ENCODE results near the gene WNK4.

The WNK4 gene

DNA sequence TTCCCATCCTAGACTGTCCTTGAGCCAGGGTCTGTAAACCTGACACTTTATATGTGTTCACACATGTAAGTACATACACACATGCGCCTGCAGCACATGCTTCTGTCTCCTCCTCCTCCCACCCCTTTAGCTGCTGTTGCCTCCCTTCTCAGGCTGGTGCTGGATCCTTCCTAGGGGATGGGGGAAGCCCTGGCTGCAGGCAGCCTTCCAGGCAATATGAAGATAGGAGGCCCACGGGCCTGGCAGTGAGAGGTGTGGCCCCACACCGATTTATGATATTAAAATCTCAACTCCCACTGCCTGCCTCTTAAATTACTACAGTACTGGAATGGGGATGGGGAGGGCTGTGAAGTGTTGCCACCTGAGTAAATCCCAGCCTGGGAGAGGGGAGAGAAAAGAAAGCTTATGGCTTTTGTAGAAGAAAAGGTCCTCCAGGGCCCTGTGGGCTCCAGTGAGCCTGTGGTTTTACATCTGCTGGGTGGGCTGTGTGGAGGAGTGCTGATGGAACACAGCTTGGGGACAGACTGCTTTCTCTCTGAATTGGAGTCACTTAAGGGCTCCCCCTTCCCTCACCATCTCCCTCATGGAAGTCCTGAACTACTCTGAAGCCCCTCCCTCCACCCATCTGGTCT lies 990 bp upstream of the WNK4 start:
- DNase-seq (ENCODE audit: low read depth in 1 of 2, low spot score in 1 of 2): no peak
- peaks cover 32% of the 10 kb centered on the region for H3K27me3 ChIP-seq (ENCODE audit: insufficient read depth, poor library complexity, severe bottlenecking)
- TF ChIP-seq, protein P1, sequence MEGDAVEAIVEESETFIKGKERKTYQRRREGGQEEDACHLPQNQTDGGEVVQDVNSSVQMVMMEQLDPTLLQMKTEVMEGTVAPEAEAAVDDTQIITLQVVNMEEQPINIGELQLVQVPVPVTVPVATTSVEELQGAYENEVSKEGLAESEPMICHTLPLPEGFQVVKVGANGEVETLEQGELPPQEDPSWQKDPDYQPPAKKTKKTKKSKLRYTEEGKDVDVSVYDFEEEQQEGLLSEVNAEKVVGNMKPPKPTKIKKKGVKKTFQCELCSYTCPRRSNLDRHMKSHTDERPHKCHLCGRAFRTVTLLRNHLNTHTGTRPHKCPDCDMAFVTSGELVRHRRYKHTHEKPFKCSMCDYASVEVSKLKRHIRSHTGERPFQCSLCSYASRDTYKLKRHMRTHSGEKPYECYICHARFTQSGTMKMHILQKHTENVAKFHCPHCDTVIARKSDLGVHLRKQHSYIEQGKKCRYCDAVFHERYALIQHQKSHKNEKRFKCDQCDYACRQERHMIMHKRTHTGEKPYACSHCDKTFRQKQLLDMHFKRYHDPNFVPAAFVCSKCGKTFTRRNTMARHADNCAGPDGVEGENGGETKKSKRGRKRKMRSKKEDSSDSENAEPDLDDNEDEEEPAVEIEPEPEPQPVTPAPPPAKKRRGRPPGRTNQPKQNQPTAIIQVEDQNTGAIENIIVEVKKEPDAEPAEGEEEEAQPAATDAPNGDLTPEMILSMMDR (IDR thresholded peaks at IDR 0.05; ENCODE audit: insufficient read depth, low read length): no peak
- TF ChIP-seq POLR2AphosphoS5 (IDR thresholded peaks at IDR 0.05; ENCODE audit: low read depth): no peak
- no peak for TF ChIP-seq SPI1 (IDR thresholded peaks at IDR 0.05; ENCODE audit: borderline replicate concordance, low read depth)
- TF ChIP-seq GABPA (IDR thresholded peaks at IDR 0.05; ENCODE audit: low read depth): no peak
- TF ChIP-seq REST (IDR thresholded peaks at IDR 0.05; ENCODE audit: insufficient replicate concordance, low read depth): no peak
- H3K27ac ChIP-seq (replicated peaks): no peak overlapping the region
- no peak overlapping the region for H3K4me3 ChIP-seq (replicated peaks; ENCODE audit: insufficient read depth, low read length)

GRCh38 chr17:42780851-42781638 lies 635 bp downstream of the WNK4 start:
- Histone ChIP-seq H3K4me3 (replicated peaks; ENCODE audit: insufficient read depth, low read length) (no peak overlapping the region), H3K27me3 (ENCODE audit: insufficient read depth, poor library complexity, severe bottlenecking) (peaks cover 47% of the 10 kb centered on the region), H3K27ac (replicated peaks) (no peak overlapping the region)
- no peak for TF ChIP-seq GABPA (IDR thresholded peaks at IDR 0.05; ENCODE audit: low read depth)
- no peak for TF ChIP-seq REST (IDR thresholded peaks at IDR 0.05; ENCODE audit: insufficient replicate concordance, low read depth)
- no peak for TF ChIP-seq SPI1 (IDR thresholded peaks at IDR 0.05; ENCODE audit: borderline replicate concordance, low read depth)
- no peak for TF ChIP-seq POLR2AphosphoS5 (IDR thresholded peaks at IDR 0.05; ENCODE audit: low read depth)
- TF ChIP-seq, protein P1 (IDR thresholded peaks at IDR 0.05; ENCODE audit: insufficient read depth, low read length): no peak
- DNase-seq (ENCODE audit: low read depth in 1 of 2, low spot score in 1 of 2): no peak

DNA sequence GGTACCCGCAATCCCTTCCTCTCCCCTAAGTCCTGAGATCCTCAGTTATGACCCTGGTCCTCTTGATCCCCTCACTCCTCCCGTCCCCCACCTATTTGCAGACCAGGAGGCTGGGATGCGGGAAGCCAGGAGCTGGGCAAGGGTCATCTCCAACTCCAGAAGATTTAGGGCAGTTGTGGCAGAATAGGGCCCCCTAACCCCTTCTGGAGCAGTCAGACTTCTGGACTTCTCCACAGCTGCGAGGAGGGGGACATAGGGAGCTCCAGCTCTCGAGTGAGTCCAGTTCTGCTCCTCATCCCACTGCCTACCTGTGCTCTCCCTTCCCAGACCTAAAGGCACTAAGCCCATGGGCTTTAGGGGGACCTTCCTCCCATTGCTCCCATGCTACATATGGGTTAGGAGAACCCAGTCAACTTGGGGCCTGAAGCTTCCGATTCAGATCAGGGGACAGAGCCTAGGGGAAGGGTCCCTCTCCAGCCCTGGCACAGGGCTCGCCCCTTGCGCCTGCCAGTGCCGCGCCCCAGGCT lies 1.3 kb downstream of the WNK4 start:
- Histone ChIP-seq H3K27ac (replicated peaks) (no peak overlapping the region), H3K27me3 (ENCODE audit: insufficient read depth, poor library complexity, severe bottlenecking) (peaks cover 51% of the 10 kb centered on the region), H3K4me3 (replicated peaks; ENCODE audit: insufficient read depth, low read length) (no peak overlapping the region)
- TF ChIP-seq SPI1 (IDR thresholded peaks at IDR 0.05; ENCODE audit: borderline replicate concordance, low read depth) (no peak), GABPA (IDR thresholded peaks at IDR 0.05; ENCODE audit: low read depth) (no peak), REST (IDR thresholded peaks at IDR 0.05; ENCODE audit: insufficient replicate concordance, low read depth) (no peak), POLR2AphosphoS5 (IDR thresholded peaks at IDR 0.05; ENCODE audit: low read depth) (no peak)
- TF ChIP-seq, protein P1 (IDR thresholded peaks at IDR 0.05; ENCODE audit: insufficient read depth, low read length): no peak
- DNase-seq (ENCODE audit: low read depth in 1 of 2, low spot score in 1 of 2): no peak
